ENCODE measurements around the gene SGCA.

The SGCA gene

DNA sequence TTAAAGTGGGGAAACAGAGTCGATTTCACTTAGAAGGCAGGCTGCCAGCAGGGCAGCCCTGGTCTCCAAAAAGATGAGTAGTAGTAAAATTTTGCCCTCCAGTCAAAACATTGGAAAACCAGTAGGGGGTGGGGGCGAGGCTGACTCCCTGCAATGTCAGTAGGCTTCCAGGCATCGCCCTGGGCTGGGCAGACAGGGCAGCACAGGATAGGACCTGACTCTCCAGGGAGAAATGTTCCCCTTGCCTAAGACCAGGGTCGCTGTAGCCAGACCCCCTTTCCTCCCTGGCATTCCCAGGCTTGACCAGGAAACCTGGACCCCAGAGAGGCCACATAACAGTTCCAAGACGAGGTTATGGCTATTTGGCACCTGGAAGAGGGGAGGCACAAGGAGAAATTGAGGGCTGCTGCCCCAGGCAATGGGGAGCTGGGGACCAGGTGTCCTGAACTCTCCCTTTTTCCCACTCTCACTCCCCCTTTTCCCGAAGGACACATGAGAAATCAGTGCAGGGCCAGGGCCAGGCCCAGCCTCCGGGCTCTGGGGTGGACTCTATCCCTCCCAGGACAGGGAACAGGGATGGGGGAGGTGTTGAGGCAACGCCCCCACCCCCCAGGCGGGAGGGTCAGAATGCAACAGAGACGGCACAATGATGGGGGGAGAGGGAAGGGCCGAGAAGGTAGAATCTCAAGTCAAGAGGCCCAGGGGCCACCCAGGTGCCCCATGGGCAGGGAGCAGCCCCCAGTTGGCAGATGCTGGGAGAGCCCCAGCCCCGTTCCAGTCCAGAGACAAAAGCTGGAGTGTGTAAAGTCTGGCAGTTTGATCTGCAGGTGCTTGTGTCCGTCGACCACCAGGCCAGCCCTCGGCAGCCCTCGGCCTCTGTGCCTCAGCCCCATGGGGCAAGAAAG is 31.3 kb upstream of the SGCA start:
- no peak for DNase-seq (ENCODE audit: low read depth)

- DNase-seq (ENCODE audit: low read depth): no peak
These were observed 30.3 kb upstream of the SGCA start for GRCh38 chr17:50135316-50136095.

- DNase-seq (ENCODE audit: low read depth): no peak
These were observed 29.6 kb upstream of the SGCA start for GRCh38 chr17:50136096-50136687.

DNA sequence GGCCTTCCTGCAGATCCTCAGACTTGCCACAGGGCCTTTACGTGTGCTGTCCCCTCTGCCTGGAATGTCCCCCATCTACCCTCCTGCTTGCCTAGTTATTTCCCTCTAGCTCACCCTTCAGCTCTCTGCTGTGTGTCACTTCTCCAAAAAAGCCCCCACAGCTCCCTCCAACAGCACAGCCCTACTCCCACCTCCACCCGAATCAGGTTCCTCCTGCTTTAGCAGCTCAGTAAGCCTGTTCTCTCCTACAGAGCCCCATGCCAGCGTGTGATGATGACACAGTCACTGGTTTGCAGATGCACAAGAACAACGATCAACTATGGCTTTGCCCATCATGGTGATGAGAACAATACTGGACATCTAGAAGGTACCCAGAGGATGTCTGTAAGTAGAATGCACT is 28.8 kb upstream of the SGCA start:
- DNase-seq (ENCODE audit: low read depth): no peak

DNA sequence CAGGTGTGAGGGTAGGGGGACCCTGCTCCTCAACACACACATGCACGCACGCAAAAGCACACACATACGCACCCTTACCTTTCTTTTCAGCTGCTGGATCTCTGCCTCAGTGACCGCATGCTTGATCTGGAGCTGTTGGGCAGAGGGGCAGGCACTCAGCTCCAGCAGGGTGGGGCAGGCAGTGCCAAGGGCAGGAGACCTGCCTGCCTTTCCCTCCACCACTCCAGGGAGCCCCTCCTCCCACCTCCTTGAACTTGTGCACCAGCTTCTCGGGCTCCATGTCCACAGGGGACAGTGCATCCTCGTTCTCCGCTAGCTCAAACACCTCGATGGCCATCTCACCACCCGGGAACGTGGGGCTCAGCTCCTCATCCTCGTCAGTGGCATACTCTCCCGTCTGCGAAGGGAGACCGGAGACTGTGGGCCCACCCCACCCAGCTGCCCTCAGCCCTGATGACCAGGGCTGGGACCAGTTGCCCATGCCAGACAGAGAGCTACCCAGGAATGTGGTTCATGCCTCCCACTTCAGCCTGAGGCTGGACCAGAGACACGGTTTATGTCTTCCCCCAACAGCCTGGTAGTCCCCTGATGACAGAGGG is 26.5 kb upstream of the SGCA start:
- DNase-seq (ENCODE audit: low read depth): no peak

DNA sequence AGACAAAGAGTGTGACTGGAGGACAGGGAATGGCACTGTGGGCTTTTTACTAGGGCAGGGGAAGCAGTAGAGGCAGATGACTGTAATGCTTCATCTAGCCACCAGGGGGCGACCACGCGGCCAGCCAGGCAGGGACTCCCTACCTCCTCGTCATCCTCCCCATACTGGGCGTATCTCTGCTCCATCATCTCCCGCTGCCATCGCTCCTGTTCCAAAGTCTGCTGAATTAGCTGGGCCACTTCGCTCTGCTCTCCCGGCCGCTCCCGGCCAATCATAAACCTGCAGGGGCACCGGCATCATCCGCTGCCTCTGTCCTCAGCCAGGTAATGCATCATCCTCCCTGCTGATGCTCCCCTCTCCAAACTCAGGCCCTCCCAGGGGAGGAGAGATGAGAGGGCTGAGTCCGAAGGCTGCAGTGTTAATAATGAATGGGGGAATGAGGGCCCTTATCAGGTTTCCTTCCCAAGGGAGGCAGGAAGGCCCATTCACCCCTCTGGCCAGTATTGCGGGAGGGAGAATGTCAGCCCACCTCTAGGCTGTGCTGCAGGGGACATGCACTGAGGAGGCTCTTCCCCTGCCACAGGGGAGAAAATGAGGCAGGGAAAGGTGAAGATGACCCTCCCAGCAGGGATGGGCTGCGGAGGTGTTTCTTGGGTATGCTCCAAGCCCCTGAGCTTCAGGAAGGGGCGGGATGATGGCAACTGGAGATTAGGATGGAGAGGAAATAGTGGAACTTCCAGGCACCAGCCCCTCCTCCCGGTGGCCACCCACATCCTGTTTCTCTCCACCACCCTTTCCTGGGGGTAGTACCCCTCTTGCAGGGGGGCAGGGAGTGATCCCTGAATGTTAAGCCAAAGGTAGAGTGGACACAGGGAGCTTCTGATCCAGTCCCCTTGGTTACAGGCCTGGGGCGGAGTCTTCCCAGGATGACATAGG is 25.6 kb upstream of the SGCA start:
- DNase-seq (ENCODE audit: low read depth): peak; percentile 74

DNA sequence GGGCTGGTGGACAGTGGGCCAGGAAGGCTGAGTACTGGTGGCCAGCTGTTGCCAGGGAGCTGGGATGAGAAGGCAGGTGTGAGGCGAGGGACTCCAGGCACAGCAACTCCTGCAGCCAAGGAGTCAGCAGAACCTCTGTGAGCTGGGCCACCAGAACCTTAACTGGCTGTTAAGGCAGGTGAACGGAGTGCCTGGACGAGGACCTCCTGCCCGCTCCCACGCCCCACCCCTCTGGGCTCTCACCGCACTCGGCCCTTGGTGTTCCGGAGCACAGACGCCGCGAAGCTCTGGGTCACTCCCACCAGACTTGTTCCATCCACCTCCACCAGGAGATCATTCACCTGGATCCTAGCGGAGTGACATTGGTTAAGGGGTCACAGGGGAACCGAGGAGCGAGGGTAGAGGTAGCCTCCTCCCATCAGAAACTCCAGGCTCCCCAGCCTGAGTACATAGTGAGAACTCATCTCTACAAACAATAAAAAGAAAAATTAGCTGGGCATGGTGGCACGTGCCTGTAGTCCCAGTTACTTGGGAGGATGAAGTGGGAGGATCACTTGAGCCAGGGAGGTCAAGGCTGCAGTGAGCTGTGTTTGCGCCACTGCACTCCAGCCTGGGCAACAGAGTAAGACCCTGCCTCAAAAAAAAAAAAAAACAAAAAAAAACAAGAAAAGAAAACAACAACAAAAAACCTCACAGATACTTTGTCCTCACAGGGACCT is 24.6 kb upstream of the SGCA start:
- DNase-seq (ENCODE audit: low read depth): no peak

DNA sequence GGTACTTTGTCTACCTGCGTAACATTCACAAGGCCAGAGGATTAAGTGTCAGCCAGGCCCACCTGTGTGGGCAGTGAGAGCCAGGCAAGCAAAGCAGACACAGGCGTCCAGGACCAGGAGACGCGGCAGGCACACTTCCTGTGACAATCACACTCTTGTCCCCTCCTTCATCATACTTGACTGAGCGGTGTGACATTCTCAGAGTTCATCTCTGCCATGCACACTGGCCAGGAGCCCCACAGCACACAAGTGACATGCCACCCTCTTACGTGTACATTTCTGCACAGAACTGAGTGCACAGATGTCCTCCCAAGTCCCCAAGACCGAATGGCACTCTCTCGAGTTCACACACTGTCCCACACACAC is 24.1 kb upstream of the SGCA start:
- no peak for DNase-seq (ENCODE audit: low read depth)

DNA sequence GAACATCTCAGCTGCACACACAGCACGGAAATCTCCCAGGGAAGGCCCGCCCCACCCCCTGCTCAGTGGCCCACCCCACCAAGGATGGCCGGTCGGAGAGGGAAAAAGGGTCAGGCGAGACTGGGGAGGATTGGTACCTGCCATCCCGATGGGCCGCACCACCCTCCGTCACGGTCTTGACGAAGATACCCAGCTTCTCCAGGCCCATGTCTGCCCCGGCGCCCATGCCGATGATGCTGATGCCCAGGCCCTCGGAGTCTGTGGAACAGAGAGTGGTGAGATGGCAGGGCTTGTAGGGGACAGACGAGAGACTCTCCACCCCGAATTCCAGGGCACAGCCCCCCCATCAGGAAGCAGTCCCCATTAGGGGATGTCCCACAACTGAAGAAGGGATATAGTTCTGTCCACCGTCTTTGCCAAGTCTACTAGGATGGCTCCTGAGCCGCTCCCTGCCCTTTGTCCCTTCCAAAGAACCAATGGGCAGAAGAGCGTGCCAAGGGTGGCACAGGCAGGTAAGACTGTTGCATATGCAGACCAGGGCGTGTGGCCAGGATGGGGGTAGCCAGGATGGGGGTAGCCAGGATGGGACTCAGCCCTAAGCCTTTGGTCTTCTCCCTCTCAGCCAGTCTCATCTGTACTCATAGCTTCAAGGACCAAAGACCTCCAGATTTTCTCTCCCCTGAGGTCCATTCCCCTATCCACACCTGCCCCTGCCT is 22.2 kb upstream of the SGCA start:
- DNase-seq (ENCODE audit: low read depth): no peak

- DNase-seq (ENCODE audit: low read depth): no peak
These were observed 21.4 kb upstream of the SGCA start for GRCh38 chr17:50144355-50144754.

DNA sequence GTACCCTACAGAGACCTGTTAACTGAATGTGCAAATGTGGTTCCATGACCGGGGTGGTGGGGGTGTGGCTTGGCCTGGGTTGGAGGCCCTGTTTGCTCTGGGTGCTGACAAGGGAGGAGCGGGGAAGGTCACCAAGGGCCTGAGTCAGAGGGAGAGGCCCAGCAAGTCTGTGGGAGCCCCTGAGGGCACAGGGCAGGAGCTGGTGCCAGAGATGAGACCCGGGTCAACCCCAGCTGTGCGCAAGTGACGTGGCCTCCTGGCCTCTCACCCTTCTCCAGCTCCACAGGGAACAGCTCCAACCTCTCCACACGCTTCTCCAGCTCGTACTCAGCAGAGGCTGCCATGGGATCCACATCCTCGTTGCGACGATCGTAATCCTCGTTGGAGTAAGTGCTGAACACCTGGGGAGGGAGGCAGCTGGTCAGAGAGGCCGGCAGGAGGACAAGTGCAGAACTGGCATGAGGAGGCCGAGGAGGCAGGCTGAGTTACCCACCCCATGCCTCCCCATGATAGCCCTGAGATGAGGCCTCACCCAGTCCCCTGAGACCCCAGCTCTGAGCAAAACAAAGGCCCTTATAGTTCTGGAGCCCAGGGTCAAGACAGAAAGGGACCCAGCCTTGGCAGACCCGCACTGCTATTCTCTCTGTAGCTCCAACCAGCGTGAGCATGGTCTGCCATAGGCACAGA is 20.8 kb upstream of the SGCA start:
- DNase-seq (ENCODE audit: low read depth): no peak

- no peak for DNase-seq (ENCODE audit: low read depth)
These were observed 20.1 kb upstream of the SGCA start for GRCh38 chr17:50145532-50146229.

- no peak for DNase-seq (ENCODE audit: low read depth)
These were observed 19.4 kb upstream of the SGCA start for GRCh38 chr17:50146230-50146926.

- no peak for DNase-seq (ENCODE audit: low read depth)
These were observed 18.7 kb upstream of the SGCA start for GRCh38 chr17:50146927-50147665.

GRCh38 chr17:50147841-50148225 is 18.0 kb upstream of the SGCA start:
- DNase-seq (ENCODE audit: low read depth): no peak

- DNase-seq (ENCODE audit: low read depth): no peak
These were observed 17.3 kb upstream of the SGCA start for GRCh38 chr17:50148226-50149090.

DNA sequence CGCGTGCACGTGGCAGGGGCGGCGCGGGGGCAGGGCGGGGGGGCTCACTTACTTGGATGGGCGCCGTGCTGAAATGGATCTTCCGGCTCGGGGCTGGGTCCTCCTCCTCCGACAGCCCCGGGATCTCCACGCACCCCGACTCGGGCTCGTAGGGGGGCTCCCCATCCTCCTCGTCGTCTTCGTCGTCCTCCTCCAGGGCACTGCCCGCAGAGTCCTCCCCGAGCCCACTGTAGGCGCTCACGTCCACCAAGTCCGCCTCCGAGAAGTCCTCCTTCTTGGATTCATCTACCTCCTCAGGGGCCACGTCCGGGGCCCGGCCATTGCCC is 16.8 kb upstream of the SGCA start:
- DNase-seq (ENCODE audit: low read depth): no peak

All from iris pigment epithelial cell (primary cell).